Endothelial cell of umbilical vein (primary cell): ENCODE data around the gene ADAM19. TPM values are rescaled to one million over a fixed set of nuclear protein-coding genes. Genes with fewer than 3 reads are reported as not detected.

Source experiments
- BruUV-seq: library from RNA; stranded (reverse); fragments of 400-500 nt; replicated peaks from 2 replicates; lab custom pipeline; 2021; lab: Mats Ljungman, UMichigan
- CTCF ChIA-PET: fragments of 300-600, 350-600 bp; sonication (Branson Sonifier 250); formaldehyde crosslinking; loops from one replicate; lab custom pipeline; 2021; ENCODE audit warnings: antibody characterized with exemption, inconsistent platforms; lab: Charles Lee
- POLR2A ChIA-PET: fragments of 300-600, 350-600 bp; sonication (Branson Sonifier 250); formaldehyde crosslinking; loops from one replicate; lab custom pipeline; 2021; ENCODE audit warnings: antibody characterized with exemption, inconsistent platforms; lab: Charles Lee
- DNase-seq: peaks from one replicate; pipeline ENCODE4 v3.0.0-alpha.2; 2011; ENCODE audit warnings: low read depth, low spot score
- FAIRE-seq: peaks from 2 replicates; lab custom pipeline; 2011; peaks lifted over from hg19 to GRCh38; lab: Jason Lieb, UNC
- H2AFZ ChIP-seq: 2 replicates; pipeline ENCODE4 v1.6.0; 2012; ENCODE audit warnings: low read depth, low read length, control low read depth, inconsistent platforms
- H3K27ac ChIP-seq: 2 replicates; pipeline ENCODE4 v1.5.1; 2011; ENCODE audit warnings: low read depth, mild to moderate bottlenecking, control low read depth, low read length, moderate library complexity; ENCODE audit not compliant: insufficient read depth
- H3K27me3 ChIP-seq, 2 experiments: 2 replicates each; pipeline versions ENCODE4 v1.6.0 to v1.6.1; 2011; ENCODE audit warnings: low read length in 2 of 2, mixed read lengths in 1 of 2; ENCODE audit not compliant: control insufficient read depth in 2 of 2, insufficient read depth in 2 of 2
- H3K36me3 ChIP-seq, 2 experiments: 2 replicates in 1 of 2; 3 replicates in 1 of 2; pipeline ENCODE4 v1.5.1; 2011; ENCODE audit warnings: low read length in 2 of 2, mild to moderate bottlenecking in 1 of 2, moderate library complexity in 1 of 2; ENCODE audit not compliant: control insufficient read depth in 2 of 2, insufficient read depth in 2 of 2; ENCODE audit errors: extremely low read depth in 1 of 2
- H3K4me1 ChIP-seq: 3 replicates; pipeline ENCODE4 v1.5.1; 2011; ENCODE audit warnings: mild to moderate bottlenecking, low read length; ENCODE audit not compliant: control insufficient read depth, insufficient read depth; ENCODE audit errors: extremely low read depth
- H3K4me2 ChIP-seq: 2 replicates; pipeline ENCODE4 v1.6.1; 2011; ENCODE audit warnings: low read length, control low read depth, mixed read lengths; ENCODE audit not compliant: insufficient read depth
- H3K4me3 ChIP-seq, 3 experiments: fragments of 200-600 bp in 1 of 3; sonication (generic), shearing (Covaris generic) in 1 of 3; replicated peaks in 1 of 3; 2 replicates each; pipeline ENCODE4 v1.5.1; 2011 to 2016; ENCODE audit warnings: control low read depth in 3 of 3, low read length in 3 of 3, mild to moderate bottlenecking in 2 of 3, inconsistent platforms in 1 of 3, low read depth in 1 of 3, moderate library complexity in 1 of 3; ENCODE audit not compliant: insufficient read depth in 1 of 3
- H3K79me2 ChIP-seq: 2 replicates; pipeline ENCODE4 v1.6.0; 2012; ENCODE audit warnings: low read length, inconsistent platforms; ENCODE audit not compliant: control insufficient read depth, insufficient read depth
- H3K9ac ChIP-seq: replicated peaks from 2 replicates; pipeline ENCODE3; 2011; ENCODE audit warnings: low read length, control low read depth; ENCODE audit not compliant: insufficient read depth; ENCODE audit errors: extremely low read depth
- H3K9me1 ChIP-seq: replicated peaks from 3 replicates; pipeline ENCODE4 v1.6.0; 2011; ENCODE audit warnings: mild to moderate bottlenecking, low read length; ENCODE audit not compliant: control insufficient read depth, insufficient read depth; ENCODE audit errors: extremely low read depth
- H3K9me3 ChIP-seq: replicated peaks from 2 replicates; pipeline ENCODE4 v1.5.1; 2012; ENCODE audit warnings: low read length, inconsistent platforms; ENCODE audit not compliant: control insufficient read depth, insufficient read depth
- H4K20me1 ChIP-seq: replicated peaks from 2 replicates; pipeline ENCODE3; 2011; ENCODE audit warnings: mild to moderate bottlenecking, low read length; ENCODE audit not compliant: control insufficient read depth, insufficient read depth; ENCODE audit errors: extremely low read depth
- EZH2 ChIP-seq: IDR thresholded peaks from 2 replicates; pipeline ENCODE4 v1.6.1; 2012; ENCODE audit warnings: borderline replicate concordance, low read depth, mild to moderate bottlenecking, moderate library complexity, low read length, inconsistent platforms; ENCODE audit not compliant: severe bottlenecking
- FOS ChIP-seq: IDR thresholded peaks from 2 replicates; pipeline ENCODE4 v1.6.1; 2011; ENCODE audit warnings: mild to moderate bottlenecking, low read length, moderate library complexity, borderline replicate concordance; ENCODE audit not compliant: insufficient read depth
- GATA2 ChIP-seq: IDR thresholded peaks from 2 replicates; pipeline ENCODE4 v1.7.0; 2011; ENCODE audit warnings: low read depth, mild to moderate bottlenecking, moderate library complexity, mixed read lengths, low read length; ENCODE audit not compliant: insufficient read length, insufficient read depth
- JUN ChIP-seq: IDR thresholded peaks from 2 replicates; pipeline ENCODE4 v1.6.1; 2011; ENCODE audit warnings: borderline replicate concordance, low read depth; ENCODE audit not compliant: insufficient read length, insufficient read depth
- MAX ChIP-seq: IDR thresholded peaks from 2 replicates; pipeline ENCODE4 v1.6.1; 2011; ENCODE audit not compliant: insufficient read depth, insufficient read length
- MYC ChIP-seq: IDR thresholded peaks from one replicate; pipeline ENCODE4 v1.6.1; 2011; ENCODE audit warnings: mild to moderate bottlenecking, low read depth, low read length
- POLR2A ChIP-seq: IDR thresholded peaks from 2 replicates; pipeline ENCODE4 v1.6.1; 2012; ENCODE audit warnings: low read depth, mild to moderate bottlenecking, control low read depth, low read length
- POLR2AphosphoS5 ChIP-seq: IDR thresholded peaks from 2 replicates; pipeline ENCODE4 v1.6.1; 2012; ENCODE audit warnings: low read depth, mild to moderate bottlenecking, control low read depth, low read length, moderate library complexity; ENCODE audit not compliant: insufficient read depth
- dilution Hi-C: fragments of 300-500 bp; cut with MboI; formaldehyde crosslinking; loops from one replicate; pipeline ENCODE4 v1.15.0; 2019; ENCODE audit warnings: low sequenced_read_pairs; ENCODE audit not compliant: extremely low pct_ligation_motif_present
- intact Hi-C: fragments of 100-400 bp; cut with micrococcal nuclease; formaldehyde crosslinking; loops from one replicate; pipeline ENCODE4 v1.10.0; 2022
- polyA plus RNA-seq, 4 experiments: library from polyadenylated mRNA; depleted of rRNA in 3 of 4; stranded (reverse) in 3 of 4; unstranded in 1 of 4; fragments of >200 nt; gene quantifications; 2 replicates each; pipeline versions ENCODE4 v1.2.1 to v1.2.3, GENCODE V29; 2011 to 2012; ENCODE audit warnings: missing spikeins in 1 of 4
- total RNA-seq: library from RNA; stranded (reverse); gene quantifications from 2 replicates; pipeline ENCODE4 v1.2.3, GENCODE V29; 2021
- TF ChIP-seq, protein P1 (sequence below), 2 donors: IDR thresholded peaks; 1 replicate in 1 of 2; 2 replicates in 1 of 2; pipeline ENCODE4 v1.5.1; 2011; ENCODE audit warnings: low read length in 2 of 2, mild to moderate bottlenecking in 2 of 2, moderate library complexity in 2 of 2, control low read depth in 1 of 2, inconsistent platforms in 1 of 2, low read depth in 1 of 2; ENCODE audit not compliant: insufficient read depth in 1 of 2; ENCODE audit errors: extremely low read depth in 1 of 2

The ADAM19 gene
- total and polyA plus RNA-seq, 2 donors (not counting 3 experiments of a cell fraction or from before 2014, with no cell fraction given), result 10.0 to 22.6 TPM

DNA sequence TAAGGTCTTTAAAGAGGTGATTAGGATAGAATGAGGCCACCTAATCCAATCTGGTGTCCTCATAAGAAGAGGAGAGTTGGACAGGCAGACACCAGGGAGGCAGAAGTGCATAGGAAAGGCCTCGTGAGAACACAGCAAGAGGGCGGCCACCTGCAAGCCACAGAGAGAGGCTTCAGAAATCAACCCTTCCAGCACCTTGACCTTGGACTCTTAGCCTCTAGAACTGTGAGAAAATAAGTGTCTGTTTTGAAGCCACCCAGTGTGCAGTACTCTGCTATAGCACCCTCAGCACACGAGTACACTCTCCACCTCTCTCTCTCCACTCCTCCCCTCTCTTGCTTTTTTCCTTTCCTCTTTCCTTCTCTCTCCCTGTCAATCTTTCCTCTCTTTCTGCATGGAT lies 88.7 kb downstream of the ADAM19 start:
- dilution Hi-C loops, result loop anchor here (25.0 kb wide), 1 partner anchor 150 kb away; a partner anchor contains a TSS
- no peaks in the 10 kb centered on the region for H3K79me2 ChIP-seq
- no peak for TF ChIP-seq GATA2
- TF ChIP-seq MYC, result no peak
- no peak for TF ChIP-seq EZH2
- no peak for TF ChIP-seq POLR2AphosphoS5
- TF ChIP-seq JUN, result no peak
- TF ChIP-seq, protein P1, sequence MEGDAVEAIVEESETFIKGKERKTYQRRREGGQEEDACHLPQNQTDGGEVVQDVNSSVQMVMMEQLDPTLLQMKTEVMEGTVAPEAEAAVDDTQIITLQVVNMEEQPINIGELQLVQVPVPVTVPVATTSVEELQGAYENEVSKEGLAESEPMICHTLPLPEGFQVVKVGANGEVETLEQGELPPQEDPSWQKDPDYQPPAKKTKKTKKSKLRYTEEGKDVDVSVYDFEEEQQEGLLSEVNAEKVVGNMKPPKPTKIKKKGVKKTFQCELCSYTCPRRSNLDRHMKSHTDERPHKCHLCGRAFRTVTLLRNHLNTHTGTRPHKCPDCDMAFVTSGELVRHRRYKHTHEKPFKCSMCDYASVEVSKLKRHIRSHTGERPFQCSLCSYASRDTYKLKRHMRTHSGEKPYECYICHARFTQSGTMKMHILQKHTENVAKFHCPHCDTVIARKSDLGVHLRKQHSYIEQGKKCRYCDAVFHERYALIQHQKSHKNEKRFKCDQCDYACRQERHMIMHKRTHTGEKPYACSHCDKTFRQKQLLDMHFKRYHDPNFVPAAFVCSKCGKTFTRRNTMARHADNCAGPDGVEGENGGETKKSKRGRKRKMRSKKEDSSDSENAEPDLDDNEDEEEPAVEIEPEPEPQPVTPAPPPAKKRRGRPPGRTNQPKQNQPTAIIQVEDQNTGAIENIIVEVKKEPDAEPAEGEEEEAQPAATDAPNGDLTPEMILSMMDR (IDR thresholded peaks at IDR 0.05; ENCODE audit: extremely low read depth in 1 of 2, insufficient read depth in 1 of 2, low read depth in 1 of 2, low read length in 2 of 2), result no peak
- no peak for TF ChIP-seq MAX
- no peak for TF ChIP-seq FOS
- TF ChIP-seq POLR2A, result no peak
- BruUV-seq, result no TSS peak
- H3K4me2 ChIP-seq, result no peak overlapping the region
- H3K36me3 ChIP-seq, result peaks cover 0 to 5% of the 10 kb centered on the region in 2 experiments
- H3K27ac ChIP-seq, result no peak overlapping the region
- ChIA-PET POLR2A (no interaction called here), CTCF (no interaction called here)
- DNase-seq, result no peak
- no peaks in the 10 kb centered on the region for H4K20me1 ChIP-seq
- no peaks in the 10 kb centered on the region for H3K27me3 ChIP-seq
- no peak overlapping the region for H2AFZ ChIP-seq
- H3K9me3 ChIP-seq, result no peaks in the 10 kb centered on the region
- H3K9me1 ChIP-seq, result no peaks in the 10 kb centered on the region
- no peak overlapping the region for H3K4me3 ChIP-seq
- H3K9ac ChIP-seq, result no peak overlapping the region
- H3K4me1 ChIP-seq, result no peaks in the 10 kb centered on the region
- intact Hi-C loops, result no loop called here
- FAIRE-seq, result no peak
